IMR-90 (cell line): ENCODE data around the gene ST6GALNAC4. TPM values are rescaled to one million over a fixed set of nuclear protein-coding genes. Genes with fewer than 3 reads are reported as not detected.

Source experiments
- ATAC-seq: fragments of 200-7000 bp; cut with Tn5 transposase; 2 replicates; pipeline ENCODE4 v1.9.1; 2020; ENCODE audit warnings: low read depth, mild to moderate bottlenecking, moderate library complexity
- BruUV-seq: library from RNA; stranded (reverse); fragments of 400-500 nt; replicated peaks from 2 replicates; lab custom pipeline; 2021; lab: Mats Ljungman, UMichigan
- CTCF ChIA-PET: fragments of 300-600 bp; formaldehyde crosslinking; extraction: SDS; loops from one replicate; lab custom pipeline; 2021; ENCODE audit warnings: antibody characterized with exemption; lab: Yijun Ruan, JAX
- POLR2A ChIA-PET: fragments of 300-600 bp; sonication (Branson Sonifier 250); formaldehyde crosslinking; loops from one replicate; lab custom pipeline; 2022; ENCODE audit warnings: antibody characterized with exemption; ENCODE audit not compliant: unreplicated experiment; lab: Charles Lee
- DNase-seq: peaks from one replicate; pipeline ENCODE4 v3.0.0; 2013
- H2AFZ ChIP-seq: replicated peaks from 2 replicates; pipeline ENCODE3; 2013; ENCODE audit warnings: low read length, mild to moderate bottlenecking; ENCODE audit not compliant: poor library complexity
- H2AK5ac ChIP-seq: 2 replicates; pipeline ENCODE4 v1.6.1; 2013; ENCODE audit warnings: low read depth, low read length, inconsistent platforms
- H2AK9ac ChIP-seq: replicated peaks from 2 replicates; pipeline ENCODE3; 2013; ENCODE audit warnings: mild to moderate bottlenecking, low read depth, low read length, moderate library complexity; ENCODE audit not compliant: poor library complexity
- H2BK120ac ChIP-seq: 2 replicates; pipeline ENCODE4 v1.6.1; 2013; ENCODE audit warnings: low read depth, low read length, inconsistent platforms
- H2BK15ac ChIP-seq: 3 replicates; pipeline ENCODE4 v1.6.1; 2013; ENCODE audit warnings: low read depth, low read length, inconsistent platforms
- H2BK20ac ChIP-seq: 2 replicates; pipeline ENCODE4 v1.6.1; 2013; ENCODE audit warnings: low read depth, mild to moderate bottlenecking, inconsistent platforms, low read length, moderate library complexity
- H2BK5ac ChIP-seq: 2 replicates; pipeline ENCODE4 v1.6.1; 2013; ENCODE audit warnings: mild to moderate bottlenecking, low read depth, low read length, inconsistent platforms; ENCODE audit not compliant: poor library complexity, severe bottlenecking
- H3K14ac ChIP-seq: replicated peaks from 2 replicates; pipeline ENCODE4 v1.6.1; 2013; ENCODE audit warnings: low read depth, low read length, inconsistent platforms
- H3K18ac ChIP-seq: 2 replicates; pipeline ENCODE4 v1.6.1; 2013; ENCODE audit warnings: low read depth, low read length, control low read depth
- H3K23ac ChIP-seq: 2 replicates; pipeline ENCODE4 v1.6.1; 2013; ENCODE audit warnings: low read depth, low read length, inconsistent platforms
- H3K27ac ChIP-seq: 2 replicates; pipeline ENCODE4 v1.5.1; 2013; ENCODE audit warnings: mild to moderate bottlenecking, control low read depth, low read length; ENCODE audit not compliant: insufficient read depth
- H3K27me3 ChIP-seq: 2 replicates; pipeline ENCODE4 v1.6.1; 2013; ENCODE audit warnings: low read length; ENCODE audit not compliant: control insufficient read depth, insufficient read depth
- H3K36me3 ChIP-seq: 2 replicates; pipeline ENCODE4 v1.6.1; 2013; ENCODE audit warnings: low read length, mixed read lengths; ENCODE audit not compliant: control insufficient read depth, insufficient read depth
- H3K4ac ChIP-seq: 2 replicates; pipeline ENCODE4 v1.6.1; 2013; ENCODE audit warnings: low read depth, low read length, inconsistent platforms
- H3K4me1 ChIP-seq: 2 replicates; pipeline ENCODE4 v1.6.1; 2013; ENCODE audit warnings: low read length, mixed read lengths; ENCODE audit not compliant: control insufficient read depth, insufficient read depth
- H3K4me2 ChIP-seq: 2 replicates; pipeline ENCODE4 v1.6.1; 2013; ENCODE audit warnings: low read depth, mild to moderate bottlenecking, control low read depth, low read length, moderate library complexity
- H3K4me3 ChIP-seq: 2 replicates; pipeline ENCODE4 v1.5.1; 2013; ENCODE audit warnings: low read depth, mild to moderate bottlenecking, control low read depth, low read length, moderate library complexity; ENCODE audit not compliant: insufficient read depth
- H3K56ac ChIP-seq: 2 replicates; pipeline ENCODE4 v1.6.1; 2013; ENCODE audit warnings: low read length, inconsistent platforms; ENCODE audit not compliant: insufficient read depth; ENCODE audit errors: extremely low read depth
- H3K79me1 ChIP-seq, 2 experiments: 2 replicates each; pipeline ENCODE4 v1.6.1; 2013; ENCODE audit warnings: low read length in 2 of 2, inconsistent platforms in 1 of 2, low read depth in 1 of 2
- H3K9ac ChIP-seq: 2 replicates; pipeline ENCODE4 v1.6.1; 2013; ENCODE audit warnings: low read depth, low read length, control low read depth
- H3K9me1 ChIP-seq: 2 replicates; pipeline ENCODE4 v1.6.1; 2013; ENCODE audit warnings: low read length, inconsistent platforms; ENCODE audit not compliant: insufficient read depth
- H3K9me3 ChIP-seq: 2 replicates; pipeline ENCODE4 v1.6.1; 2013; ENCODE audit warnings: low read length; ENCODE audit not compliant: control insufficient read depth, insufficient read depth
- H4K20me1 ChIP-seq: 2 replicates; pipeline ENCODE4 v1.6.1; 2013; ENCODE audit warnings: low read length, inconsistent platforms; ENCODE audit not compliant: insufficient read depth
- H4K5ac ChIP-seq: 2 replicates; pipeline ENCODE4 v1.6.1; 2013; ENCODE audit warnings: mild to moderate bottlenecking, low read depth, low read length, control low read depth
- H4K8ac ChIP-seq, 2 experiments: 2 replicates each; pipeline ENCODE4 v1.6.1; 2013; ENCODE audit warnings: low read depth in 2 of 2, low read length in 2 of 2, control low read depth in 1 of 2, inconsistent platforms in 1 of 2
- H4K91ac ChIP-seq: 2 replicates; pipeline ENCODE4 v1.6.1; 2013; ENCODE audit warnings: low read depth, low read length, inconsistent platforms; ENCODE audit not compliant: insufficient read depth
- CTCF ChIP-seq: conservative IDR thresholded peaks from 2 replicates; pipeline ENCODE4 v1.5.1; 2012; ENCODE audit warnings: mild to moderate bottlenecking, low read depth, low read length, improper control_type of control experiment
- MAZ ChIP-seq: IDR thresholded peaks from 2 replicates; pipeline ENCODE4 v1.6.1; 2012; ENCODE audit warnings: low read depth, mild to moderate bottlenecking, low read length, improper control_type of control experiment, moderate library complexity, borderline replicate concordance
- MXI1 ChIP-seq: IDR thresholded peaks from 2 replicates; pipeline ENCODE4 v1.6.1; 2012; ENCODE audit warnings: low read depth, mild to moderate bottlenecking, low read length, moderate library complexity, borderline replicate concordance
- POLR2A ChIP-seq: IDR thresholded peaks from 2 replicates; pipeline ENCODE4 v1.6.1; 2012; ENCODE audit warnings: mild to moderate bottlenecking, low read depth, low read length
- RFX5 ChIP-seq: IDR thresholded peaks from 2 replicates; pipeline ENCODE4 v1.8.0; 2012; ENCODE audit warnings: low read depth, mild to moderate bottlenecking, low read length, moderate library complexity
- USF2 ChIP-seq: fragments of 150-350 bp; IDR thresholded peaks from 2 replicates; pipeline ENCODE4 v1.6.1; 2017; ENCODE audit warnings: mild to moderate bottlenecking, antibody characterized with exemption, low read length, low read depth
- WGBS, 2 experiments: methylation state at CpG; one replicate each; pipeline versions ENCODE4 v1.1.5 to v1.1.7; 2013; ENCODE audit warnings: missing lambda C conversion rate in 2 of 2; ENCODE audit not compliant: insufficient read length in 1 of 2; ENCODE audit errors: extremely low coverage in 2 of 2; 5-methylcytosine and 5-hydroxymethylcytosine counted together
- dilution Hi-C: fragments of 300-500 bp; cut with HindIII; formaldehyde crosslinking; loops from one replicate; pipeline ENCODE4 v1.14.3; 2018; ENCODE audit warnings: low sequenced_read_pairs; ENCODE audit not compliant: unreplicated experiment
- in situ Hi-C: fragments of 300-500 bp; cut with MboI; formaldehyde crosslinking; loops from 3 replicates; pipeline ENCODE4 v1.14.3; 2019; ENCODE audit warnings: low sequenced_read_pairs, inconsistent platforms, mixed read lengths
- intact Hi-C: fragments of 100-400 bp; cut with micrococcal nuclease; formaldehyde crosslinking; loops from 2 replicates; pipeline ENCODE4 v1.10.0; 2022
- polyA plus RNA-seq, 3 experiments: library from polyadenylated mRNA; depleted of rRNA; stranded (reverse); fragments of >200 nt; gene quantifications; 2 replicates each; pipeline ENCODE4 v1.2.3, GENCODE V29; 2012; ENCODE audit warnings: low replicate concordance in 1 of 3
- total RNA-seq: library from RNA; depleted of rRNA; stranded (reverse); fragments of >200 nt; gene quantifications from 2 replicates; pipeline ENCODE4 v1.2.3, GENCODE V29; 2012

ST6GALNAC4 gene
- total and polyA plus RNA-seq, 2 of the 4 experiments (the other 2 are of a cell fraction) = 12.5 to 32.9 TPM

- Histone ChIP-seq H2AK5ac (peak within 1 kb of the TSS; percentile 98), H3K9me3 (no peaks in the 10 kb centered on the region), H3K9me1 (peaks cover 32% of the 10 kb centered on the region), H3K23ac (peak within 1 kb of the TSS; percentile 97), H4K20me1 (peaks cover 22% of the 10 kb centered on the region), H2BK15ac (peak within 1 kb of the TSS; percentile 13; the same call in 1 of the 3 replicates), H3K27me3 (no peaks in the 10 kb centered on the region), H3K36me3 (peaks cover 16% of the 10 kb centered on the region), H3K4me3 (peak within 1 kb of the TSS; percentile 71), H4K8ac (peak within 1 kb of the TSS; percentile 90 to 94), H2AK9ac (peak within 1 kb of the TSS; percentile 99), H3K27ac (peak within 1 kb of the TSS; percentile 68), H2BK5ac (peak within 1 kb of the TSS; percentile 50), H3K79me1 (peaks cover 16 to 45% of the 10 kb centered on the region in 2 experiments; a peak in 3 of 4 replicates), H3K14ac (peak within 1 kb of the TSS; percentile 93), H4K91ac (peak within 1 kb of the TSS; percentile 72), H3K4me1 (peaks cover 18% of the 10 kb centered on the region), H2BK120ac (peak within 1 kb of the TSS; percentile 38; the same call in 1 of the 2 replicates), H3K9ac (peak within 1 kb of the TSS; percentile 85), H3K4ac (peak within 1 kb of the TSS; percentile 83), H3K4me2 (peak within 1 kb of the TSS; percentile 93), H3K18ac (peak within 1 kb of the TSS; percentile 25; the same call in 1 of the 2 replicates), H4K5ac (peak within 1 kb of the TSS; percentile 74), H2AFZ (peak within 1 kb of the TSS; percentile 96), H3K56ac (peak within 1 kb of the TSS; percentile 66), H2BK20ac (0 out of 2 replicates have a peak within 1 kb of the TSS, but pooled peaks have one; percentile 16)
- no peak for TF ChIP-seq CTCF
- no peak; the same call in 1 of the 2 replicates for TF ChIP-seq USF2
- TF ChIP-seq MXI1 = peak; percentile 64; the same call in 1 of the 2 replicates
- peak; percentile 68; the same call in 1 of the 2 replicates for TF ChIP-seq POLR2A
- TF ChIP-seq RFX5 = no peak
- no peak for TF ChIP-seq MAZ
- ChIA-PET POLR2A (no interaction called here), CTCF (interaction anchor here (0.9 to 1.4 kb wide), 2 partner anchors 18 to 180 kb away, joined by 3 to 4 read pairs; no protein-coding TSS in a partner anchor)
- ATAC-seq = peak; percentile 92
- in situ Hi-C loops (loop anchor here (5.0 kb wide), 1 partner anchor 160 kb away; no protein-coding TSS in a partner anchor), intact Hi-C loops (no loop called here), dilution Hi-C loops (no loop called here)
- WGBS, 2 experiments = 1% methylated on average over 23 of the region's 60 CpGs; no CpG with 5 or more reads in 1 of the 2 experiments
- peak; percentile 81 for DNase-seq
- TSS peak; percentile 38 for BruUV-seq
Measured at GRCh38 chr9:127937388-127938297, 20.8 kb upstream of the ST6GALNAC4 start, which contains the start of gene DPM2. DPM2 (minus strand) TSS chr9:127937854; CDS start chr9:127937820, 34 bp downstream.
